Uterus (tissue), 2 donors: Measurements from ENCODE around the gene CDC42BPA.

ENCODE experiments used
- CTCF ChIP-seq, 4 experiments: fragments of 200-600 bp in 2 of 4; fragments of 450-650 bp in 2 of 4; sonication (generic) in 2 of 4; IDR thresholded peaks; one replicate each; pipeline ENCODE4 v1.5.1; 2016 to 2019; ENCODE audit warnings: antibody characterized with exemption in 4 of 4, mild to moderate bottlenecking in 2 of 4, moderate library complexity in 1 of 4
- POLR2A ChIP-seq, 2 donors: fragments of 450-650 bp; IDR thresholded peaks; one replicate each; pipeline ENCODE4 v1.6.1; 2016; ENCODE audit warnings: antibody characterized with exemption in 2 of 2, mild to moderate bottlenecking in 1 of 2, moderate library complexity in 1 of 2

DNA sequence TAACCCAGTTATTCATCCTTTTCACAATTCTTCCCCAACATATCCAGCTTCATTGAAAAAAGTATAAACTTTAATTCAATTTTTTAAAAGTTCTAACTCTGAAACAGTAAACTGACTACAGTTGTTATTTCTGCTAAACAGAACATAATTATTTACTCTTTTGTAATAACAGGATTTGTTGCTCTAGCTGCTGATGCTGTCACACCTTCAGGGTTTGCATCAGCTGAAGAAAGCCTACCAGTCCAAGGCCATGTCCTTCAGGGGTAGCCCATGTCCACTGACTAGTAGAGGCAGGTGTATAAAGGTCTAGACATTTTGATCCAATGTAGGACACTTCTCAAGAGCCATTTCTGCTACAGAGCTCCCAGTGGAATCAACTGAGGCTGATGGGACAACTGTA, 107.7 kb downstream of the CDC42BPA start:
- TF ChIP-seq POLR2A (IDR thresholded peaks at IDR 0.05), result no peak
- no peak for TF ChIP-seq CTCF (IDR thresholded peaks at IDR 0.05)
